ENCODE measurements around the gene ARHGEF7.

GRCh38 chr13:111328574-111329410 is 213.7 kb downstream of the ARHGEF7 start:
- TF ChIP-seq CTCF (IDR thresholded peaks at IDR 0.05) (no peak), POLR2A (IDR thresholded peaks at IDR 0.05) (no peak), POLR2AphosphoS5 (IDR thresholded peaks at IDR 0.05; ENCODE audit: insufficient read depth in 1 of 2, low read depth in 1 of 2) (no peak)

All from vagina (tissue), 2 donors.